Karpas-422 (cell line): ENCODE results near the gene GCK. TPM values are rescaled to one million over a fixed set of nuclear protein-coding genes. Genes with fewer than 3 reads are reported as not detected.

Source experiments
- DNase-seq: peaks from one replicate; pipeline ENCODE4 v3.0.0-alpha.2; 2015
- H2AFZ ChIP-seq: fragments of 200-600 bp; sonication (generic); 2 replicates; pipeline ENCODE4 v1.6.1; 2014; ENCODE audit warnings: antibody characterized with exemption, low read length, mixed read lengths
- H3K27ac ChIP-seq: fragments of 200-600 bp; sonication (generic); 2 replicates; pipeline ENCODE4 v1.5.1; 2014; ENCODE audit warnings: mild to moderate bottlenecking, low read length, moderate library complexity
- H3K27me3 ChIP-seq: fragments of 200-600 bp; sonication (generic); 2 replicates; pipeline ENCODE4 v1.6.1; 2014; ENCODE audit warnings: low read length, mixed read lengths
- H3K36me3 ChIP-seq: fragments of 200-600 bp; sonication (generic); 2 replicates; pipeline ENCODE4 v1.6.1; 2014; ENCODE audit warnings: low read length, mixed read lengths; ENCODE audit not compliant: insufficient read depth
- H3K4me1 ChIP-seq: fragments of 200-600 bp; sonication (generic); 2 replicates; pipeline ENCODE4 v1.6.1; 2014; ENCODE audit warnings: mild to moderate bottlenecking, low read length, mixed read lengths
- H3K4me2 ChIP-seq: fragments of 200-600 bp; sonication (generic); 2 replicates; pipeline ENCODE4 v1.6.1; 2014; ENCODE audit warnings: low read length, low read depth, mild to moderate bottlenecking; ENCODE audit not compliant: poor library complexity, severe bottlenecking
- H3K4me3 ChIP-seq: fragments of 200-600 bp; sonication (generic); 2 replicates; pipeline ENCODE4 v1.5.1; 2014; ENCODE audit warnings: mild to moderate bottlenecking, antibody characterized with exemption, low read length, mixed read lengths
- H3K79me2 ChIP-seq: fragments of 200-600 bp; sonication (generic); 2 replicates; pipeline ENCODE4 v1.6.1; 2014; ENCODE audit warnings: mild to moderate bottlenecking, low read length, mixed read lengths
- H3K9ac ChIP-seq: fragments of 200-600 bp; sonication (generic); 2 replicates; pipeline ENCODE4 v1.6.0; 2014; ENCODE audit warnings: low read length
- H3K9me2 ChIP-seq: fragments of 200-600 bp; sonication (generic), shearing (Covaris generic); replicated peaks from 2 replicates; pipeline ENCODE4 v1.6.0; 2014; ENCODE audit warnings: mild to moderate bottlenecking, low read length, moderate library complexity; ENCODE audit not compliant: insufficient read depth
- H3K9me3 ChIP-seq: fragments of 300-700, 200-600 bp; sonication (generic); 2 replicates; pipeline ENCODE4 v1.6.1; 2014; ENCODE audit warnings: low read length, mixed read lengths
- H4K20me1 ChIP-seq: fragments of 200-600 bp; sonication (generic); 2 replicates; pipeline ENCODE4 v1.6.1; 2014; ENCODE audit warnings: mild to moderate bottlenecking, antibody characterized with exemption, low read length, low read depth; ENCODE audit not compliant: insufficient read depth
- total RNA-seq: library from RNA; depleted of rRNA; stranded (reverse); fragments of >200 nt; shearing (Covaris generic); gene quantifications from 2 replicates; pipeline ENCODE4 v1.2.3, GENCODE V29; 2014; ENCODE audit warnings: low replicate concordance; rRNA removed

GCK gene
- not detected in 2 replicates for total RNA-seq

DNA sequence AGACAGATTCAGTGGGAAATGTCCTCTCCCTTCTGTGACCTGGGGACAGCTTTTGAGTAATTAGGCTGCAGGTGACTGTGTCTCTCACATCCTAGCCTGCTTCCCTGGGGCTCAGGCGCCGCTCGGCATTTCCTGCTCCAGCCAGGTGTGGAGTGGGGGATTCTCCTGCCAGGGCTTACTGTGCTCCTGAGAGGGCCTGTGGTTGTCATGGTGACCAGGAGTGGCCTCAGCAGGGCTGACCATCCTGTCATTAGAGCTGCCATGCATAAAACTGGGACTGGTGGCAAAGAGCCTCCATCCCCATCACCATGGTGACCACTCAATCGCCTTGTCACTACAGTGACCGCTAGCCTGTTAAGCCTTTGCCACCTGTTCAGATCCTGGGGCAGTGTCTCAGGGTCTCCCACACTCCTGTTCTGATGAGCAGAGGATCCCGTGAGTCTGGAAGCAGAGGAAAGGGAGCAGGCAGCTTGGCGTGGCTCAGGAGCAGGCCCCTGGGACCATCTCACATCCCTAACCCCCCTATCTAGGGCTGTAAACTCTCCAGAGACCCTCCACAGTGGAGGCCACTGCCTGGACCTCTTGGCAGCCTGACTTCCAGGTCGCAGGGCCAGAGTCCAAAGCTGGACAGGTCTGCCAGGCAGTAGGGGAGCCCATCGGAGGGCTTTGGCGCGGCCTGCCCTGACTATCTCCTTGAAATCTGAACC, at the start of gene GCK:
Gene GCK (minus strand): TSS at position 154 of the 707 bp plus-strand sequence. CDS start 486 bp downstream, outside the sequence.
- Histone ChIP-seq H2AFZ (no peak within 1 kb of the TSS), H3K9ac (no peak within 1 kb of the TSS), H3K9me3 (no peaks in the 10 kb centered on the region), H3K36me3 (no peaks in the 10 kb centered on the region), H3K27ac (no peak within 1 kb of the TSS), H4K20me1 (no peaks in the 10 kb centered on the region), H3K4me3 (no peak within 1 kb of the TSS), H3K79me2 (no peaks in the 10 kb centered on the region), H3K27me3 (no peaks in the 10 kb centered on the region), H3K4me2 (no peak within 1 kb of the TSS), H3K4me1 (no peaks in the 10 kb centered on the region), H3K9me2 (no peaks in the 10 kb centered on the region)
- no peak for DNase-seq

DNA sequence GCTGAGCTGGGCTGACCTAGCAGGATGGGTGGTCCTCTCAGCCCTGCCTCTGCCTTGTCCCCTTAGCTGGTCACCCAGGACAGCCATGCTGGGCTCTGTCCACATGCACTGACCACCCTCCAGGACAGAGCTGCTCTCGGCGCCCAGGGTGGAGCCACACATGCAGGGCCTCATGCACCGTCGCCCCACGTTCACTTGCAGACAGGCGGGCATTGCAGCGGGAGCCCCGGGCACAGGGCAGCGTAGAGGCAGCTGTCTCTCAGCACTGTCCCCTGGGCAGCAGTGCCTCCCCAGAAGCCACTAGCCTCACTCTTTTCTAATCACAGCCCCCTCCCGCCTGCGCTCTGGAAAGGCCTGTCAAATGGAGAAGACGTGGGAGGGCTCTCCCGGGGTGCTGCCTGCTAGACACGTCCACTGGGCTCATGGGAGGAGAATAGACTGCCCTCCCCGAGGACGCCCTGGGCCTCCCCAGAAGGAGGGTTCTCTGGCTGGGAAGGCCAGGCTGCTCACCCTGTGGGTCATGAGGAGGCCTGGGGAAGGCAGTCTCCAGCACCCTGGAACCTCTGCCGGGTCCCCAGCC, 49.0 kb upstream of the GCK start:
- Histone ChIP-seq H3K4me2 (no peak overlapping the region), H3K79me2 (no peaks in the 10 kb centered on the region), H3K4me3 (no peak overlapping the region), H3K27me3 (no peaks in the 10 kb centered on the region), H2AFZ (no peak overlapping the region), H3K4me1 (peaks cover 5% of the 10 kb centered on the region; the same call in 1 of the 2 replicates), H3K9me2 (no peaks in the 10 kb centered on the region), H3K27ac (no peak overlapping the region), H3K9ac (no peak overlapping the region), H3K9me3 (no peaks in the 10 kb centered on the region), H3K36me3 (no peaks in the 10 kb centered on the region), H4K20me1 (no peaks in the 10 kb centered on the region)
- no peak for DNase-seq

DNA sequence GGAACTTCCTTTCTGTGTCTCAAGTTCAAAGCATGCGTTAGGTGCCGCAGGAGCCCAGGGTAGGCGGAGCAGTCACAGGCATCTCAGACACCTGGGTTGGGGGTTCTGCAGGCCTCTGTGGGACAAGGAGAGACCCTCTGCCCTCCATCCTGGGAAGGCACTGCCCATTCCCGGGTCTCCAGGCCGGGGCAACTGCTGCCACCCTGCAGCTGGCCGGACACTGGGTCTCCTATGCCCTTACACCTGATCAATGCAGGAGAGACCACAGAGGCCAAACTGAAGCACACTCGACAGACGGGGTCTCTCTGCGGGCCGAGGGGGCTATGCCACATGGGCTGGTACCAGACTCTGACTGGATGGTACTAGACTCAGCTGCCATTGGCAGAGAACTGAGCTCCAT, 48.5 kb upstream of the GCK start:
- H3K4me3 ChIP-seq, result no peak overlapping the region
- no peak overlapping the region for H3K4me2 ChIP-seq
- H4K20me1 ChIP-seq, result no peaks in the 10 kb centered on the region
- H2AFZ ChIP-seq, result no peak overlapping the region
- H3K36me3 ChIP-seq, result no peaks in the 10 kb centered on the region
- H3K4me1 ChIP-seq, result peaks cover 5% of the 10 kb centered on the region; the same call in 1 of the 2 replicates
- DNase-seq, result no peak
- no peaks in the 10 kb centered on the region for H3K27me3 ChIP-seq
- H3K9me3 ChIP-seq, result no peaks in the 10 kb centered on the region
- no peak overlapping the region for H3K9ac ChIP-seq
- no peak overlapping the region for H3K27ac ChIP-seq
- no peaks in the 10 kb centered on the region for H3K9me2 ChIP-seq
- H3K79me2 ChIP-seq, result no peaks in the 10 kb centered on the region

DNA sequence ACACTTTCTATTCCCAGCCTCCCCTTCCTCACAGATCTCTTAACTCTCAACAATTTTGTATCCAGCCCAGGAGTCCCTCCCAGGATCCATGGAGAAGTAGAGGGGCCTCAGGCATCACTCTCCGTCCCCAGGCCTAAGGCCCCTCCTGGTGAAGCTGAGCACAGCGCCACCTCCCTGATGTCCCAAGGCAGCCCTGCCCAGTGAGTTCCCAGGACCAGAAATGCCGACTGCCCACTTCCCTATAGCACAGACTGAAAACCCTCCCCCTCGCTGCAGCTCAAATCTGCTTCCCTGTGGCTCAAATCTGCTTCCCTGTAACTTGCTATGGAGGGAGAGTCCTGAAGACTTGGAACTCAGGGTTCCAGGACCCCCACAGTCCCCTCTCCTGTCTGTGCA, 47.1 kb upstream of the GCK start:
- Histone ChIP-seq H2AFZ (no peak overlapping the region), H3K4me3 (no peak overlapping the region), H3K27me3 (no peaks in the 10 kb centered on the region), H3K36me3 (no peaks in the 10 kb centered on the region), H3K9me3 (no peaks in the 10 kb centered on the region), H4K20me1 (no peaks in the 10 kb centered on the region), H3K9ac (no peak overlapping the region), H3K27ac (no peak overlapping the region), H3K4me2 (no peak overlapping the region), H3K79me2 (no peaks in the 10 kb centered on the region), H3K9me2 (no peaks in the 10 kb centered on the region), H3K4me1 (peaks cover 3% of the 10 kb centered on the region; the same call in 1 of the 2 replicates)
- DNase-seq, result no peak

DNA sequence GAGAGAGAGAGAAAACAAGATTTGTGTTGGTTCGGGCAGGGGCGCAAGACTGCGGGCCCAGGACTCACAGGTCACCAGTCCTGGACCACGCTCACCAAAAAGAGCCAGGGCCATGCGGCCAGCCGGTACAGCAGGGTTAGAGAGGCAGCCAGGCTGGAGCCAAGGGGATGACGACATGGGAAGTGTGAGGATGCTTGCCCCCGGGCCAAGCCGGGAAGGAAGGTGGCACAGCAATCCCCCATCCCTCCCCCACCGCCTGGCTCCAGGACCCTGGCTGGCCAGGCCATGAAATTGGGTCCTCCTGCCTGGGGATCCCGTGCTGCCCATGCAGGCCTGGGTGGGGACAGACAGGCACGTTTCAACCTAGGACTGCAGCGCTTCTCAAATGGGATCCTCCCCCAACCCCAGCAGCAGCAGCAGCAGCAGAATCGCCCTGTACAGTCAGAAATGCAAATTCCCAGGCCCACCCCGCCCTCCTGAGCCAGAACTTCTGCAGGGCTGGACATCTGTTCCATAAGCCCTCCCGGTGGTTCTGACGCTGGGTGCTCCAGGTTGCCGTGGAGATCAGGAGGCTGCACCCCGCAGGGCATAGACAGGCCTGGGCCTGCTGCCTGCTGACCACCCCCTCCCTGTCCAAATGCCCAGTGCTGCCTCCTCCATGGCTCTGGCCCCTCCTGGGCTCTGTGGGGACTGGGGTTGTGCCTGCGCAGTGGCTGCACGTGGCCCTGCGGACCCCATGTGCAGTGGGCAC, 46.5 kb upstream of the GCK start:
- DNase-seq, result no peak
- Histone ChIP-seq H2AFZ (no peak overlapping the region), H3K4me1 (no peaks in the 10 kb centered on the region), H3K36me3 (no peaks in the 10 kb centered on the region), H3K9me3 (no peaks in the 10 kb centered on the region), H3K9ac (no peak overlapping the region), H3K4me3 (no peak overlapping the region), H3K79me2 (no peaks in the 10 kb centered on the region), H3K4me2 (no peak overlapping the region), H3K9me2 (no peaks in the 10 kb centered on the region), H3K27ac (no peak overlapping the region), H4K20me1 (no peaks in the 10 kb centered on the region), H3K27me3 (no peaks in the 10 kb centered on the region)

DNA sequence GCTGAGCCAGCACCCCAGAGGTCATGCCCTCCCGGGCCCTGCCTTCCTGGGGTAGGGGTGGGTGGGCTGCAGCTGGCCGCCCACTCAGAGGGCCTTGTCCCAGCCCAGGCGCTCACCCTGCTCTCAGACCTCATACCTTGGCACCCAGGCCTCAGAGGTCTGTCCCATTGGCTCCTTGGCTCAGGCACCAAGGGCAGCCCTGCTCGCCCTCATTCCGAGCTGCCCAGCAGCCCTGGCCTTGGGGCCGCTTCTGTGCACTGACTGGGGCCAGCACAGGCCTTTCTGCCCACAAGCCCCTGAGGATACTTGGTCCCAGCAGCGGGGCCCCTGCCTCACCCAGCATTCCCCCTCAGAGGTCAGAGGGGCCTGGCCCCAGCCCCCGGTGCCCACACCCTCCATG, 45.8 kb upstream of the GCK start:
- no peaks in the 10 kb centered on the region for H3K79me2 ChIP-seq
- H3K4me1 ChIP-seq, result no peaks in the 10 kb centered on the region
- H3K4me3 ChIP-seq, result no peak overlapping the region
- H3K36me3 ChIP-seq, result no peaks in the 10 kb centered on the region
- H3K27ac ChIP-seq, result no peak overlapping the region
- no peak overlapping the region for H3K4me2 ChIP-seq
- H3K9me2 ChIP-seq, result no peaks in the 10 kb centered on the region
- H3K27me3 ChIP-seq, result no peaks in the 10 kb centered on the region
- H3K9ac ChIP-seq, result no peak overlapping the region
- no peaks in the 10 kb centered on the region for H4K20me1 ChIP-seq
- DNase-seq, result no peak
- H2AFZ ChIP-seq, result no peak overlapping the region
- no peaks in the 10 kb centered on the region for H3K9me3 ChIP-seq

DNA sequence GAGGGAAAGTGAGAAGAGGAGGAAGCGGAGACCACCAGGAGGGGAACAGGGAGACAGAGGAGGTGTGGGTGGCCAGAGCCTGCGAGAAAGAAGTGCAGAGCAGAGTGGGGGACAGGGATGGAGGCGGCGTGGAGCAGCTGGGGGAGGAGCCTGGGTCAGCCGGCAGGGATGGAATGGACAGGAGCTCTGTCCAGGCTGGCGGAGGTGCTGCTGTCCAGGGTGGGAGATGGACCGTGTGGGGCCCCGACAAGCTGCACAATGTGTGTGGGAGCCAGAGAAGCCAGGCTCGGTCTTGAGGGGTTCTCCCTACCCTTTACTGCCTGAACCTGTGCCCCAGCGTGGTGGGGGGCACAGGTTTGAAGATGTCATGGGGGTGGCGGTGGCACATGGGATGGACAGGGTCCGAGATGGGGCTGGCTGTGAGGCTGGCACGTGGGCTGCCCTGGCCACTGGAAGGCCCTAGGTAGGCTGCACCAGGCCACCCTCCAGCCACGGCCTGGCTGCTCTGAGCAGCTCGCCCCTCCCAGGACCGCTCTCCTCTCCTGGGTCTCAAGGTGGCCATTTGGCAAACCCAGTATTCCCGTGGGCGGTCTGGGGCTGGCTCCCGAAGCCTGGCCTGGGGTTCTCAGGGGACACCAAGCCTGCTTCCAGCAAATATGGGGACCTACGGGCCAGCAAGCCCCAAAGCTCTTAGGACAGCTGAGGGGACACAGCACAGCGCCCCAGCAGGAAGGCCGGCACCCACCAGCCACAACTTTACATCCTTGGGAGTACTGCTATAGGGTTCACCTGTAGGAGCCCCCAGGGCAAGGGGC, 43.9 kb upstream of the GCK start:
- no peak for DNase-seq

DNA sequence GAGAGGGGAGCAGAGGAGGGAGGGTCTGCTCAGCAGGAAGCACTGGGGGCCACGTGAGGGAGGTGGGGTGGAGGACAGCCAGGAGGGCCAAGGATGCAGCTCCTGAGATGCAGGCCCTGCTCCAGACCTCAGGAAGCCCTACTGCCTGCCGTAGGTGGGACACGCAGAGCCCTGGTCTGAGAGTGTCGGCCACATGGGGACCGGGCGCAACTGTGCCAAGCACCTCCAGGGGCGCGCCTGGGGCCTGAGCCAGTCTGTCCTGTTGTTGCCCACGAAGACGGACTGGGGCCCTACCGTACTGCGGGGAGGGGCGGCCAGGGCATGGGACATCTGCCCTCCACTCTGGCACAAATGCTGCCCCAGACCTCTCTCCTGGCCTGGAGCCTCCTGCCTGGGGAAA, 43.2 kb upstream of the GCK start:
- Histone ChIP-seq H3K36me3 (no peaks in the 10 kb centered on the region), H3K27me3 (no peaks in the 10 kb centered on the region), H3K4me3 (no peak overlapping the region)

More for the DNA sequence above, 43.9 kb upstream of the GCK start:
- Histone ChIP-seq H3K27me3 (no peaks in the 10 kb centered on the region), H3K9ac (no peak overlapping the region), H3K4me2 (no peak overlapping the region), H3K4me1 (no peaks in the 10 kb centered on the region), H3K4me3 (no peak overlapping the region), H3K9me3 (no peaks in the 10 kb centered on the region), H3K36me3 (no peaks in the 10 kb centered on the region), H3K27ac (no peak overlapping the region), H2AFZ (no peak overlapping the region), H3K79me2 (no peaks in the 10 kb centered on the region), H4K20me1 (no peaks in the 10 kb centered on the region), H3K9me2 (no peaks in the 10 kb centered on the region)

More for the DNA sequence above, 43.2 kb upstream of the GCK start:
- Histone ChIP-seq H3K4me2 (no peak overlapping the region), H3K9me3 (no peaks in the 10 kb centered on the region), H3K4me1 (no peaks in the 10 kb centered on the region), H3K27ac (no peak overlapping the region), H3K9me2 (no peaks in the 10 kb centered on the region), H3K9ac (no peak overlapping the region), H4K20me1 (no peaks in the 10 kb centered on the region), H2AFZ (no peak overlapping the region), H3K79me2 (no peaks in the 10 kb centered on the region)
- no peak for DNase-seq
